GM21717 (cell line): ENCODE results near the gene CLASRP.

Source experiments
- ATAC-seq: cut with Tn5 transposase; IDR thresholded peaks from one replicate; pipeline ENCODE4 v1.9.1; 2021; ENCODE audit warnings: mild to moderate bottlenecking, moderate library complexity; ENCODE audit not compliant: unreplicated experiment

Gene CLASRP

DNA sequence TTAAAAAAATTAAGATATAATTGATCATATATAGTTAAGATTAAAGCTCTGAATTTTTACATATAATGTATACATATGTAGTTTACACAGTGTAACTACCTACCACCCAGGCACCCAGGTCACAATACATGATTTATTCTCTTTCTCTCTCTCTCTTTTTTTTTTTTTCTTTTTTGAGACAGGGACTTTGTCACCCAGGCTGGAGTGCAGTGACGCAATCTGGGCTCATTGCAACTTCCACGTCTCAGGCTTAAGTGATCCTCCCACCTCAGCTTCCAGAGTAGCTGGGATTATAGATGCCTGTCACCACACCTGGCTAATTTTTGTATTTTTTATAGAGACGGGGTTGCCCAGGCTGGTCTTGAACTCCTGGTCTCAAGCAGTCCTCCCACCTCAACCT is 18.8 kb upstream of the CLASRP start:
- no peak for ATAC-seq

DNA sequence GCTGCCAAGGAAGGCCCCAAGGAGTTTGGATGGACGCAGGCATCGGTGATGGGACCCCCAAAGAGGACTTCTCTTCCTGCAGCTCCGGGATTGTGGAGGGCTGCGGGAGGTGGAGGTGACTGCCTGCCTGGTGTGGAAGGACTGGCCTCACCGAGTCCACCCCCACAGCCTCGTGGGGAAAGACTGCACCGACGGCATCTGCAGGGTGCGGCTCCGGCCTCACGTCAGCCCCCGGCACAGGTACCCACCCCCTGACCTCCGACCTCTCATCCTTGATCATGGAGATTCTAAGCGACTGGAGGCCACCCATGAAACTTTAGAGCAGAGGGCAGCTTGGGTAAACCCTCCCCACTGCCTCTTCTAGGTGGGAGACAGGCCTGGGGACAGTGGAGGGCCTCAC is 16.9 kb upstream of the CLASRP start:
- no peak for ATAC-seq

- no peak for ATAC-seq
These were observed 15.8 kb upstream of the CLASRP start for GRCh38 chr19:45023048-45023447.

DNA sequence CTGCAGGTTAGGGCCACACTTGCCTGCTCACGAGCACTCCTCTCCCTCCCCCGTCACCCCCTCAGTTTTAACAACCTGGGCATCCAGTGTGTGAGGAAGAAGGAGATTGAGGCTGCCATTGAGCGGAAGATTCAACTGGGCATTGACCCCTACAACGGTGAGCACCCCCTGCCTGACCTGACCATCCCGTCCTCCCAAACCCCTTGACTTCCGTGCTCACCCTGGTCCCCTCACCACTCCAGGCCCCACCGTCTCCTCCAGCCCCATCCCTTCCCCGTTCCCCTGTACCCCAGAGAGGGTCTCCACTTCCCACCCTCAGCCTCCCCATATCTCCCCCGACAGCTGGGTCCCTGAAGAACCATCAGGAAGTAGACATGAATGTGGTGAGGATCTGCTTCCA is 13.6 kb upstream of the CLASRP start:
- ATAC-seq, result no peak

- no peak for ATAC-seq
These were observed 11.5 kb upstream of the CLASRP start for GRCh38 chr19:45027371-45027770.

DNA sequence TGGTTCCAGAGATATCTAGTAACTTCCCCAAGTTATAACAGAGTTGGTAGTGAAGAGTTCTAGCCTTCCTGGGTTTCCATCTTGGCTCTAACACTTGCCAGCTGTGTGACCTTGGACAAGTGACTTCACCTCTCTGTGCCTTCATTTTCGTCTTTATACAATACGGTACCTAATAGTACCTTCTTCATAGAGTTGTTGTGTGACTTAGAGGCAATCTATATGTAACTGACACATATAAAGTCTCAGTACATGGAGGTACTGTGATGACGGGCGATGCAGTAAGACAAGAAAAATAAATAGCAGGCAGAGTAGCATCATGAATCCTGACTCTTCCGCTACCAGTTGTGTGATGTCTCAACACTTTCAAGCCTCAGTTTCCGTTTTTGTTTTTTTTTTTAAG is 8.0 kb upstream of the CLASRP start:
- no peak for ATAC-seq

DNA sequence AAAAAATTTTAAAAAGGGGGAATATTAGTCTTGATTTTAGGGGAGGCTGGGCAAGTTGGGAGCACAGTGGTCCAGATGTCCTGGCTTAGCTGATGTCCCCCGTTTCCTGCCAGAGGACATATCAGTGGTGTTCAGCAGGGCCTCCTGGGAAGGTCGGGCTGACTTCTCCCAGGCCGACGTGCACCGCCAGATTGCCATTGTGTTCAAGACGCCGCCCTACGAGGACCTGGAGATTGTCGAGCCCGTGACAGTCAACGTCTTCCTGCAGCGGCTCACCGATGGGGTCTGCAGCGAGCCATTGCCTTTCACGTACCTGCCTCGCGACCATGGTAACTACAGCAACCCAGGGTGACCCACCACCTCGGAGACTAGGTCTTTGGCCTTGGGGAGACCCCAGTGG is 6.4 kb upstream of the CLASRP start:
- no peak for ATAC-seq

DNA sequence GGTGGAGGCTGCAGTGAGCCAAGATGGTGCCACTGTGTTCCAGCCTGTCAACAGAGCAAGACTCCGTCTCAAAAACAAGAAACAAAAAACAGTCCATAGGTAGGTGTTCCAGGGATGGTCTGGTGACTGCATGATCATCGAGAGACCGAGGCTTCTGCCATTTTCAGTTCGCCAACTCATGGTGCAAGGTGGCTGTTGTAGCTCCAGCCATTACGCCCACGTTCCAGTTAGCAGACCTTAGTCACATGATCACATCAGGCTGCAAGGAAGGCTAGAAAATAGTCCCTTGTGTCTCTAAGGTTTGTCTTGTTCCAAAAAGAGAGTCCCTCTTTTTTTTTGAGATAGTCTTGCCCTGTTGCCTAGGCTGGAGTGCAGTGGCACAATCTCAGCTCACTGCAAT is 3.1 kb upstream of the CLASRP start:
- no peak for ATAC-seq

GRCh38 chr19:45037393-45038169 is 1.3 kb upstream of the CLASRP start:
- no peak for ATAC-seq

- no peak for ATAC-seq
These were observed 1.4 kb downstream of the CLASRP start for GRCh38 chr19:45040059-45040771.

DNA sequence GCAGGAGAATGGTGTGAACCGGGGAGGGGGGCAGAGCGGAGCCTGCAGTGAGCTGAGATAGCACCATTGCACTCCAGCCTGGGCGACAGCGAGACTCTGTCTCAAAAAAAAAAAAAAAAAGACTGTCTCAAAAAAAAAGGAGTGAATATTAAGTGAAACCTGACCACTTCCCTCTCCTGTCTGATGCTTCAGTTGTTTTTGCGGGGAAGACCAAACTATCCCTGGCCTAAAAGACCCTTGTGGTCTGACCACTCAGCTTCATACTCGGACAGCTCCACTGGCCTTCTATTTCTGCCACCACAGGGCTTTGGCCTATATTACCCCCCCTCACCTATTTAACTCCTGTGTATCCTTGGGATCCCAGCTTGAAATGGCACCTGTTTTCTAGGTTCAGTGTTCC is 2.3 kb downstream of the CLASRP start:
- ATAC-seq, result no peak

GRCh38 chr19:45045671-45046353 is 7.0 kb downstream of the CLASRP start:
- no peak for ATAC-seq

DNA sequence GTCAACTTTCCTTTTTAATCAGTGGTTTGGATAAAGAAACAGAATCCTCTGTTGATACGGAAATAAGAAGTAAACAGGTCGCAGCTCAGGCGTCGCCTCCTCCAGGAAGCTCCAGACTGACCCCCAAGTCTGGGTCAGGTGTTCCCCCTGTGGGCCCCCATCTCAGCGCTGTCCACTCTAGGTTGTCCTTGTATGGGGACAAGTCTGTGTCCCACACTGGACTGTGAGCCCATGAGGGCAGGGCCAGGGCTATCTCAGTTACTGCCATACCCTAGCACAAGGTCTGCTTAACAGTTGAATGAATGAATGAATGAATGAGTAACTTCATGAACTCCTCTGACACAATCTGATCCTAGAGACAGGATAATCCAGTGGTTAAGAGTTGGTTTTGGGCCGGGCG is 7.5 kb downstream of the CLASRP start:
- ATAC-seq, result no peak

DNA sequence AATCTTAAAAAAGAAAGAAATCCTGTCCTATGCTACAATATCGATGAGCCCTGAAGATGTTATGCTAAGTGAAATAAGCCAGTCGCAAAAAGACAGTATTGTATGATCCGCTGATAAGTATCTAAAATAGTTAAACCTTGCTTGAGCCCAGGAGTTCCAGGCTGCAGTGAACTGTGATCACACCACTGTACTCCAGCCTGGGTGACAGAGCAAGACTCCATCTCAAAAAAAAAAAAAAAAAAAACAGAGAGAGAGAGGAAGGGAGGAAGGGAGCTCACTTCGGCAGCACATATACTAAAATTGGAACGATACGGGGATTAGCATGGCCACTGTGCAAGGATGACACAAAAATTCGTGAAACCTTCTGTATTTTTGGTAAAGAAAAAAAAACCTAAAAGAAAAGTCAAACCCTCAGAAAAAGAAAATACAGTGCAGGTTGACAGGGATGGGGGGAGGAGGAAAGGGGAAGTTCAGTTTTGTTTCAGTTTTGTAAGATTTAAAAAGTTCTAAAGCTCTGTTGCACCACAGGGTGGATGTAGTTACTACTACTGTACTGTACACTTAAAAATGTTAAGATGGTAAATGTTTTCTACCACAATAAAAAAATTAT is 8.4 kb downstream of the CLASRP start:
- no peak for ATAC-seq

- no peak for ATAC-seq
These were observed 10.4 kb downstream of the CLASRP start for GRCh38 chr19:45049073-45049736.

- no peak for ATAC-seq
These were observed 11.2 kb downstream of the CLASRP start for GRCh38 chr19:45050036-45050435.

DNA sequence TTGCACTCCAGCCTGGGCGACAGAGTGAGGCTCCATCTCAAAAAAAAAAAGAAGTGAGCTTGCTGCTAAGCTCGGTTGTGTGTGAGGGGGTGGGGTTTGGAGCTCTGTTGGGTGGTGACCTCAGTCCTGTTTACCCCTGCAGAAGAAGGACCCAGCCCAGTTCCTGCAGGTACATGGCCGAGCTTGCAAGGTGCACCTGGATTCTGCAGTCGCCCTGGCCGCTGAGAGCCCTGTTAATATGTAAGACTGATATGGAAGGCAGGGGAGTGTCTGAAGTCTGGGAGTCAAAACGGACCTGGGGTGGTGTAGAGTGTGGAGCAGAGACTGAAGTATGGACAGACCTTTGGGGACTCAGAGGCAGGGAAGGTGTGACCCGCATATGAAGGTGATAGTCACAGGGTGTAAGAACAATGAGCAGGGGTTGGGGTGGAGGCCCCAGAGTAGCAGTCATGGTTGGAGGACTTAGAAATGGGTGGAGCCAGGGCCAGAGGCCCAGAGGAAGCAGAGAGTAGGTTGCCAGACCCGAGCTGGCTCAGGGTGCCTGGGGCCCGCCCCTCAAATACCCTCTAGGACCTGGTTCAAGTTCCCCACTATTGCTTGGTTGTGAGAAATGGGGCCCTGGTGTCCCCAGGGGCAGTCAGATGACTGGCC is 13.2 kb downstream of the CLASRP start:
- ATAC-seq, result no peak

GRCh38 chr19:45056831-45057230 is 18.0 kb downstream of the CLASRP start:
- no peak for ATAC-seq

DNA sequence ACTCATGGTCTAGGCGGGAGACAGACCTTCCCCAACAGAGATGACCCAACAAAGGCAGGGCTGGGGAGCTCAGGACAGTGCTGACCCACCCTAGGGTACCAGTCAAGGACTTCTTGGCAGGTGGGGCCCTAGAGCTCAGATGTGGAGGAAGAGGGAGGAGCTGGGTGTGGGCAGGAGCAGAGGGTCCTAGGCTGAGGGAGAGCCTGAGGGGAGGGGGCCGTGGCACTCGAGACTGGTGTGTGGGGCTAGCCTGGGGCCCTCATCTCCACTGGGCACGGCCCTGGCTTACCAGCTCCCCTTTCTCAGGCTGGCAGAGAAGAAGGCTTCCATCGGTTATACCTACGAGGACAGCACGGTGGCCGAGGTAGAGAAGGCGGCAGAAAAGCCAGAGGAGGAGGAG is 18.6 kb downstream of the CLASRP start:
- ATAC-seq, result no peak

DNA sequence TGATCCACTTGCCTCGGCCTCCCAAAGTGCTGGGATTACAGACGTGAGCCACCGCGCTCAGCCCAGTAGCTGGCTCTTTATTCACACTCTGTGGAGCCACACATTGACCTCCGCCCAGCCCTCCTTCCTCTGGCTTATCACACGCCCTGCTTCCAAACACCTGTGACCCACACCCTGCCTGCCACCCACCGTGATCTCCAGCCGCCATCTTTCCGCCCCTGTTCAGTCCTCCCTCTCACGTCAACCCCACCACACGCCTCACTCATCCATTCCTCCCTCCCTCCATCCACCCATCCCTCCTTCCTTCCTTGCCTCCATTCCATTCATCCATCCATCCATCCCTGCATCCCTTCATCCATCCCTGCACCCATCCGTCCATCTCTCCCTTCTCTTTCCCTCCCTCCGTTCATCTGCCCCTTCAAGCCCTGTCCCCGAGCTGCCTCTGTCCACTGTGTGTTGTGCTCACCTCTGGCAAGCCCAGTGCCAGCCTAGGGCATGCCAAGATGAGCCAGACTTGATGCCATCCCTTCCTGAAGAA is 19.8 kb downstream of the CLASRP start:
- ATAC-seq, result no peak
